Amniotic stem cell (primary cell): ENCODE measurements around the gene TAS2R1.
"Not testable (repeated sequence)": the region's sequence is repeated elsewhere in the genome, so short reads cannot be mapped to it uniquely, and the experiment has no call there.

Experiments used
- DNase-seq: peaks from one replicate; lab custom pipeline; 2025; lab: John Stamatoyannopoulos, UW

The TAS2R1 gene

DNA sequence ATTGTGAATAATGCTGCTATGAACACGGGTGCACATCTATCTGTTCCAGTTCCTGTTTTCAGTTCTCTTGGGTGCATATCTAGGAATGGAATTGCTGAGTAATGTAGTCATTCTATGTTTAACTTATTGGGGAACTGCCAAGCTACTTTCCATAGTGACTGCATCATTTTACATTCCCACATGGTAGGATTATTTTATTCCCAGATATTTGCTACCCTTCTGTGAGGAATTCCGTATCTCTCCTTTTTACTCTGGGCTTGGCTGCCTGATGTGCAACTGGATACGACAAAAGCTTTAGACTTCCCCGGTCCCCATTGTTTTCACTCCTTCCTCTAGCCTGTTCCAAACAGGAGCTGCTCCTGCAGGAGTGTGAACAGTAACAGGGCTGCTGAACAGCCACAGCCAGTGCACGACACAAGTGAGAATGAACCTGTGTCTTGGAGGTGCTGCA, 7.2 kb downstream of the TAS2R1 start:
- peak; percentile 46 for DNase-seq

DNA sequence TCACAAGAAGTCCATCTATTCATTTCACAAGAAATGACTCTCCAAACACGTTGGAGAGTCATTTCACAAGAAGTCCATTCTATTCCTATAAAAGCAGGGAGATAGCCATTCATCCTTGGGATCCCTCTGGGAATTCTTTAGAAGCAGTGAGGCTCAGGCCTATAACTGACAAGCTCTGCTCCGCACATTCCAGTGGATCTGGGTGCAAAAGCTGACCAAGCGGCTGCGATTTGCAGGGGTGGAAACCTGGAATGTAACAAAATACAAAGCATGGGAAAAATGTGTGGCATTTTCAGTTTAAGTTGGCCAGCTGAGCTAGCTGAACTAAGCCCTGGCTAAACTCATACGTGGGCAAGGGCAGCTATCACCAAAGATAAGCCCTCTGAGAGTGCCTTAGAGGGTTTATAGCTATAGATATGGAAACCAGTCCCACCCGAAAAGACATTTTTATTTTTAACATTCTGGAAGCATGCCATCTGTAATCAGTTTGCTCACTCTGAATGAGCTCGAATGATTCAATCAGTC, 8.7 kb downstream of the TAS2R1 start:
- DNase-seq: peak; percentile 18

DNA sequence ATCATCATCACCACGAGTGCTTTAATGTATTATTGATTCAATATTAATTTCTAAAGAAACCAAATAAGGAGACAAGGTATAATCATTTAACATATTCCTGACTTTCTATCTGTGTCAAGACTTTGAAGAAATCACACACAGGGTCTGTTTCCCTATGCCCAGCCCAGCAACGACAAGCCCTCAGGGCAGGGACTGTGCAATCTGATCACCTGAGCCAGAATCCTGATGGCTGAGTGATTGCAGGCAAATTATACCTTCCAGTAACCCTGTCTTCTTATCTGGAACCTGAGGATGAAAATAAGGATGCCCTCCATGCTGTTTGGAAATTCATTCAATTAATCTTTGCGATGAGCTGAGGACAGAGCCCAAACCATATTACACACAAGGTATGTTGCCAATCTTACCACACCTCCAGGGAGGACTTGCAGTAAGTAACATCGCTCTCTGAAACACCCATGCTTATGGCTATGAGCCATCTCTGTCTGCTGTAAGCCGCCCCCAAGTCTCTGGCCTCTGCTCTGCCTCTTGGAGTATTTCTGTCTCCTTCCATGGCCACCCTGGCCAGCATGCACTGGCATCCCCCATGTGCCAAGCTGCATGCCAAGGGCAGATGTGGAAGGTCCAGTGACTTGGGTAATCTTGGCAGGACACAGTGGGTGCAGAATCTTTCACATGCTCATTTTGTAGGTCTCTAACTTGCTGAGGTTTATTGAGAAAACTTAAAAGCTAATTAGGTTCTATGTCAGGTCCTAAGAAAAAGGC, 10.6 kb downstream of the TAS2R1 start:
- no peak for DNase-seq

DNA sequence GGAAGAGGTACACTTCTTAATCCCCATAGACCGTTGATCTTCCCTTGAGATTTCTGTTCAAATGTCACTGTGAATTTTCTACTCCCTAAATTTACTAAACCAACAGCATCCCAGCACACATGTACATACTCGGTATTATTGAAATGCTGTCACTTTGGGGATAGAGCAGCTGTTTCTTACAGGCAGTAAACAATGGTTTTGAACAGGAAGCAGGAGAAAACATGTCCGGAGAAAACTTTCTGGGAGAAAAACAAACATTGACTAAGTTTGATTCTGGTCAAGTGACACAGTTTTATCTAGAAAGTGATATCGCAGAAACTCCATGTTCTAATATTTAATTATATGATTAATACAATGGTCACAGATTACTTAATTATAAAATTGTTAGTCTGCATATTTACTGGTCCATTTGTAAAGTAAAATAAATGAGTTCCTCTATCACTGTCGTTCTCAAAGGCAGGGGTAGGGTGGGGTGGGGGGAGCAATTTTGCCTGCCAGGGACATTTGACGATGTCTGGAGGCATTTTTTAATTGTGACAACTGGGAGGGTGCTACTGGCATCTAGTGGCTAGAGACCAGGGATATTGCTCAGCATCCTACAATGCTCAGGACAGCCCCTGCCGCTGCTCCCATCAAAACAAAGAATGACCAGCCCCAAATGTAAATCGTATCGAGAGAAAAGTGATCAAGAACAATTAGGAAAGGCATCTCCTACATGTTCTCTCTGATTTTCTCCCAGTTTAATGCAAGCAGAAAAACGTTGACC, 12.2 kb downstream of the TAS2R1 start:
- no peak for DNase-seq

DNA sequence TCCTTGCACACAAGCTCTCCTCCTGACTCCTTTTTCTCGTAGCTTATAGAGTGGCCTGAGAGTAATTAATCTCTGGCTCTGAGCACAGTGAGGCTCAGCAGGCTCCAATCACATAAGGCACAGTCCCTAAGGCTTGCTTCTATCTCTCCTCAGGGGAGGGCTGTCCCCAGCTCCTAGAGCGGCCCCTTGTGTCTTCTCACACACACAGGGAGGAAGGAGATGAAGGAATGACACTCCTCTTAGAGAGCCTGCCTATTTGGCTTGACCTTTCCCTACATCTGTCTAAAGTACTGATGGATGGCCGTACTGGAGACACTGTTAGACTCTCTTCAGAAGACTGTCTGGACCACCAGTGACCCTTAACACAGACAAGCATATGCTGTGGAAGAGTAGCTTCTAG, 12.9 kb downstream of the TAS2R1 start:
- DNase-seq: no peak

DNA sequence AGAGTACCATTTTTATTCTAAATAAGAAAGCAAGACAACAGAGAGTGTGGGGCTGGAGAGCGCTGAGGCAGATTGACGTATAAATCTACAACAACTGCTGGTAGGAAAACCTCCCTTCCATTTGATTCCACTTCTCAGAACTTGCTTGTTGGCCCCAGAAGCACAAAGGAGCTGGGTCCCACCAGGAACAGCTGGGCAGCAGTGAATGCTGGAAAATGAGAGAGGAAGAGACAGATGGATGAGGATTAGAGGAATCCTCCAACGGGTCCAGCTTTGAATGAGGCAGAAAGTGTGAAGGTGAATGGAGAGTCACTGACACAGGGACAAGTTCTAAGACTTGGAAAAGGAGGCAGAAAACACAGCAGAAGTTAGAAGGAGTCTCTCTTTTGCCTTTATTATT, 14.8 kb downstream of the TAS2R1 start:
- DNase-seq: no peak

DNA sequence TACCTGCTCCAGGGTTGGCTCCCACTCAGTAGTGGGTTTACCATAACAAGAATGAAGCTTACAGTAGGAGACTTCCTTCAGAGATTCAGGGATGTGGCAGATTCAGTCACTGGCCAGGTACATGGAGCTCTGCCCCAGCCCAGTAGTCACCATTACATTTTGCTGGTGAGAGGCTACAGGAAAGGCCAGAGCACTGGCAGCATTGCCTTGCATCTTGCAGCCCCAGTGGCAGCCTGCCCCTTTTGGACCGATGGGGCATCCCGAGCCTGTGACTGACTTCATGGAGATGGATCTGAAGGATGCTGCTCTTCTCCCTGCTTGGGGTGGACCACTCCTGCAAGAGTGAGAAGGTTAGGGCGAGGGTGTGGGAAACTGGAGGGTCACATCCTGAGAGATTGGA, 16.8 kb downstream of the TAS2R1 start:
- no peak for DNase-seq

DNA sequence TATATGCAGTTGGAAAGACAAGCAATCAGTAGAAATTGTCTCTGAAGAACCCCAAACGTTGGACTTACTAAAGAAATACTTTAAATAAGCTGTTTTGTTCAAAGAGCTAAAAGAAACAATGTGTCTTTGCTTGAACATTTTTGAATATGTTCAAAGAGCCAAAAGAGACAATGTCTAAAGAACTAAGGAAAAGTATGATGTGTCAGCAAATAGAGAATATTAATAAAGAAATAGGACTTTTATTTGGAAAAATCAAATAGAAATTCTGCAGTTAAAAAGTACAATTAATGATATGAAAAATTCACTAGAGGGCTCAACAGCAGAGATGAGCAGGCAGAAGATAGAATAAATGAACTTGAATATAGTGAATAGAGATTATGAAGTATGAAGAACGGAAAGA, 19.2 kb downstream of the TAS2R1 start:
- DNase-seq: no peak

DNA sequence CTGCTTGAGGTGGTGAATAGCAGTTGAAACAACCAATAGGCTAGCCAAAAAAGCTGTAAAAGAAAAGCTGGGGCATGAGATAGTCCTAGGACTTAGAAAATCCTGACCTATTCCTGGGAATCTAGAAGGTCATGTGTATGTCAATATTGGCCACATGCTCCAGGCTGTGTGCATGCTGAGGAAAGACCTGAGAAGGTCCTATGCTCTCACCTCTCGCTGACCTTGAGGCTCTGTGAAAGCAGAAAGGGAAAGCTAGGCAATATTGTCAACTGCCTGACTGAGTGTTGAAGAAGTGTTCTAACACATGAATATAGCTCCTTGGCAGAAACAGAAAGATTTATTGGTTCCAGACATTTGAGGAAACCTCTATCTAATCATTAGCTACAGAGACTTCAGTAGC, 19.8 kb downstream of the TAS2R1 start:
- no peak for DNase-seq

DNA sequence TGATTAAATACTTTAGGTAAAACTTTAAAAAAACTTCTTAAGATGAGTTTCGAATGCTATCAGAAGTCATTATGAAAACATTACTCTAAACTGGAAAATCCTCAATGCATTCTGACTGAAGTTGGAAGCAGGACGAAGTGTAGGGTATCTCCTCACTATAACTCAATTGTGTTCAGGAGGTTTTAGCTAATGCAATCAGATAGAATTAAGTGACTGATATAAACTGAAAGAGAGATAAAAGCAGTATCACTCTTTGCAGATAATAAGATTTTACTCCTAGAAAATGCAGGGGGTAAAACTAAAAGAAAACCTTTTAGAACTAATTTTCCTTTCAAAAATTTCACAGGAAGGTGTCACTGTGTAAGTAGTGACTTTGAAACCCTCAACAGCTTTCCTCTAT, 22.1 kb downstream of the TAS2R1 start:
- DNase-seq: no peak

DNA sequence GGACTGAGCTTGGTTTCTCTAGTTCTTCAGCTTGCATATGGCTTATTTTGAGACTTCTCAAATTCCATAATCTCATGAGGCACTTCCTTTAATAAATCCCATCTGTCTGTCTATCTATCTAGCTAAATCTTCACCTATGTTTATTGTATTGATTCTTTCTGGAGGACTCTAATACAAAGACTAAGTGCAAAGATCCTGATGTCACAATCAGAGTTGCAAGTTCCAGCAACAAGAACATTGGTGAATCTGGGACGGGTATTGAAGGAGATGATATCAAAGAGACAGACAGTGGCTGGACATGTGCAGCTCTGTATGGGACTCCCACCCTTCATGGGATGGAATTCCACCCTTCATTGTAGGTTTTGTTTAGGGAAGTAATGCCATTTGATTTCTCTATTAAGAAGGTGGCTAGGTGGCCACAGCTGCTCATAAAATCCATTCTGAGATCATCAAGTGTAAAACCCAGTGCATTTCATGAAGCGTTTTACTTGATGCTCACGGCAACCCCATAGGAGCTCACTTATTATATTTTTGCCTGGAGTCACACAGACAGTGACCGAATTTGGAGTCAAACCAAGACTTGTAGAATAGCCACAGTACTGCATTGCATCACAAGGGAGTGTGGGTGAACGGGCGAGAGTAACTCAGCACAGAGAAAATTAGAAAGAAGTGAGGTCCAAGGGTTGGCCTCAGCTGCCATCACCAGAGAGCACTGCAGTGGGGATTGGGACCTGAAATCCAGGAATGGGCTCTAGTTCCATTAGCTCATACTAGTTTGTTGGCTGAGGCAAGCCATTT, 24.9 kb downstream of the TAS2R1 start:
- DNase-seq: no peak

DNA sequence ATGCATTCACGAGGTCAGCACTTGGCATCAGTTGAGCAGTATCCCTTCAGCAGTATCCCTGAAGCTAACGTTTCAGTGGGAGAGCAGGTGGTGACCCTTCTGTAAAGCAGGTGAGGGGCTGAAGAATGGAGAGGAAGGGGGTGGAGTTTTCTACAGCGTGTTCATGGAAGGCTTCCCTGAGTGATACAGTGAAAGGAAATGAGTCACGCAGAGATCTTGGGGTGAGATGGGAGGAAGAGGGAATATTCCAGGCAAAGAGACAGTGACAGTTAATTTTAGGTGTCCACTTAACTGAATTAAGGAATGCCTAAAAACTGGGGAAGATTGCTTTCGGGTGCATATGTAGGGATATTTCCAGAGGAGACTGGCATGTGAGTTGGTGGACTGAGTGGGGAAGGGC, 25.7 kb downstream of the TAS2R1 start:
- DNase-seq: no peak

DNA sequence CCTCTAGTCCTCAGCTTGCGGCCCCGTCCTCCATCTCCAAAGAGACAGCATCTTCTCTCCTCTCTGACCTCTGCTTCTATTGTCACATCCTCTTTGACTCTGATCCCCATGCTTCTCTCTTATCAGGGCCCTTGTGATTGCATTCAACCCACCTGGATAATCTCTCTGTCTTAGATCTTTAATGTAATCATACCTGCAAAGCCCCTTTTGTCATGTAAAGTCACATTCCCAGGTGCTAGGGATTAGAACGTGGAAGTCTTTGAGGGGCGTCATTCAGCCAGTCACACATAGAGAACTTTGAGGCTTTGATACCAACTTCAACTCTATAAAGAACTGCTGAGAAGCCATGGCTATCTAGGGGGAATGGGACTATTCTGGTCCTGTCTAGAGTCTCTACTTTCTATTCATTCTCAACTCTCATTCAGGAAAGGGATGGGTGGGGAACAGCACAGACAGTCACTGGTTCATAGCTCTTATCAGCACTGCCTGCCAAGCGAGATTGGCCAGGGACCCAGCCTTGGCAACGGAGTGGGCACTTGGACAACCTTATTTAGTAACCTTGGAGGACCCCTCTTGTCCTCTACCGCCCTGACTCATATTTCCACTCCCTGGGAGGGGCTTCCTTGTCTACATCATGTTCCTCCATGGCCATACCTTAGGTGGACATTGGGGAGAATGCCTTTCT, 29.0 kb downstream of the TAS2R1 start:
- DNase-seq: no peak

DNA sequence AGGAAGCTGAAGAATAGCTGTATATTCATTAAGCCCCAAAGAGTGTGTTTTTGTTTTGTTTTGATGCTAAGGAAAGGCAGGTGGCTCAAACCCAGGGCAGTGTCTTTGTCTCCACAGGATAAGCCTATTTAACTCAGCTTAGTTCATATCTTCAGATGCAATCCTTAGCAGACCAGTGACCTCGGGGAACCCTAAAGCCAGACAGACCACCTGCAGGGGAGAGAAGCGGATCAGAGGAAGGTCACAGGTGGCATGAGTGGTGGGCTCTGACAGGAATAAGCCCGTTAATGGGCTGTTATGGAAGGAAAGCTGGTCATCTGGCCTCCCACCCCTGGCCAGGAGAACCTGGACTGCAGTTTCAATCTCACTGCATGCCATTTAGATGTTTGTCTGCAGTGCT, 30.8 kb downstream of the TAS2R1 start:
- DNase-seq: no peak

DNA sequence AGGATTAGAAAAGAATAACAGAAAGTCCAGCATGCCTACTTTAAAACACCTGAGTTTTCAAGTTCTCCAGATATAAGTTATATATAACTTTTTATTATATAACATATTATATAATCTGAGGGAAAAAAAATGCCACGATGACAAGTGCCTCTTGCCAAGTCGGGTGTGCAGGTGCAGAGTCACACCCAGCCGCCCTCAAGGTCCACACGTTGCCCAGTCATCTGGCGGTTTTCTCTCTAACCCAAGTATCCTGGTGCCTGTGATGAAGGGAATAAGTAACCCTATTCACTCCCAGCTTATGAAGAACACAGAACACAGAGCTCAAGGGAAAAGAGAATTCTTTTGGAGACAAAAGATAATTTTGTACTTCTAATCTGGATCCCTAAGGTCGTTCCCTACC, 31.8 kb downstream of the TAS2R1 start:
- DNase-seq: not testable (repeated sequence)

DNA sequence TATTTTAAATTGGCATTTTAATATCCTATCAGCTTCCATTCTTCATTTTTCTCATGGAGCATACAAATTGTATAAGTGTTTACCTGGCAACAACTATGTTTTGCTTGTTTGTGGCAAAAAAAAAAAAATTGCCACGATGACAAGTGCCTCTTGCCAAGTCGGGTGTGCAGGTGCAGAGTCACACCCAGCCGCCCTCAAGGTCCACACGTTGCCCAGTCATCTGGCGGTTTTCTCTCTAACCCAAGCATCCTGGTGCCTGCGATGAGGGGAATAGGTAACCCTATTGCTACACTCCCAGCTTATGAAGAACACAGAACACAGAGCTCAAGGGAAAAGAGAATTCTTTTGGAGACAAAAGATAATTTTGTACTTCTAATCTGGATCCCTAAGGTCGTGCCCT, 32.8 kb downstream of the TAS2R1 start:
- not testable (repeated sequence) for DNase-seq

DNA sequence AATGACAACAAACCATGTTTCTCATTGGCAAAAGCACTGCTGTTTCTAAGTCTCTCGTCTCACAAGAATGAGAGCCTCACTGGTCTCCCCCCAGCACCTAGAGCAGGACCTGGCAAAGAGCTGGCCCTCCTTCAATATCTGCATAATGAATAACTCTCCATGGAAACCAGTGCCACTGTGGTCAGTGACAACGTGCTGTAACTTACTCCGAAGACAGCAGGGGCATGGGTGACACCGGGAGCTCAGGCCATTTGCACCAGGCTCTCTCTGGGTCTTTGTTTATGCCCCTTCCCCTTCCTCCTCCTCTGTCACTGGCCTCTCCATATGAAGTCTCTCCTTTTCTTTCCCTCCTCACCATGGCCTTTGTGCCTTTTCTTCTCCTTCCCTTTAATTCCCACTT, 33.3 kb downstream of the TAS2R1 start:
- DNase-seq: peak; percentile 2

DNA sequence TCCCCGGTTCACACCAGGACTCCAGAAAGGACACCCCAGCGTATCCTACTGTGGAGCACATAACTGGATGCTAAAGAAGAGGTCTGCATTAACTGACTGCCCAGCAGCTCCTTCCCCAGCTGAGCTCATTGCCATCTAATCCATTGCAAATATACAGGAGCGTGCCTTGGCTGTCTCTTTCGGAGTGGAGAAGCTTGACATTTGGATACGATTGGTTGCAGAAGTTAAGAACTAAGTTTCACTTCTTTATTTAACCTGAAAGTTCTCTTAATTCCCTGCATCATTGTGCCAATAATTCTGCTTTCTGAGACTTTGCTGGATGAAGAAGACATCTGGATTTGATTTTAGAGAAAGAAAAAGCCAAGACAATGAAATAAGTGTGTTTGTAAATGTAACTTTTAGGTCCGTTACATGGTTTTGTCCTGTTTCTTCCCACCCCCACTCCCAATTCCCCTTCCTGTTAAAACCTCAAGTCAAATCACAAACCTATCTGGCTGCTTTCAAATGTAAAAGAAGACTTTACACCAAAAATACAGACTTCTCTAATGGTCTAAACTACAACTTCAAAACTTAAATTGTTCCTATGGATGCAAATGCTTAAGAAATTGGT, 33.9 kb downstream of the TAS2R1 start:
- DNase-seq: peak; percentile 0

DNA sequence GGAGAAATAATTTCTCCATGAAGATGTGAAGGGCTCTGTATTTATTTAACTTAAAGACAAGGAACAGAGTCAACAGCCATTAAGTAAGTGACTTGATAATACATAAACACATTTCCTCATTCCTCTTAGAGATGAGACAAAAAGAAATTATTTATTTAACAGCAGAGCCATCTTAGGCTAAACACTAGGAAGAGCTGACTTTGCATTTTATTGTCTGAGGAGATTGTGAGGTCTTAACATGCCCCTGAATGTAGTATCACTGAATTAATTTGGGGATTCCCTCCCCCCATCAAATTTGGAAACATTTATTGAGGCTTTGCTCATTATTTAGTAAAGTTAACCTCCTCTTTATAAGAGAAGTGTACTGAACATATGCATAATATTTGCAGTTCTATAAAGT, 35.2 kb downstream of the TAS2R1 start:
- DNase-seq: no peak

DNA sequence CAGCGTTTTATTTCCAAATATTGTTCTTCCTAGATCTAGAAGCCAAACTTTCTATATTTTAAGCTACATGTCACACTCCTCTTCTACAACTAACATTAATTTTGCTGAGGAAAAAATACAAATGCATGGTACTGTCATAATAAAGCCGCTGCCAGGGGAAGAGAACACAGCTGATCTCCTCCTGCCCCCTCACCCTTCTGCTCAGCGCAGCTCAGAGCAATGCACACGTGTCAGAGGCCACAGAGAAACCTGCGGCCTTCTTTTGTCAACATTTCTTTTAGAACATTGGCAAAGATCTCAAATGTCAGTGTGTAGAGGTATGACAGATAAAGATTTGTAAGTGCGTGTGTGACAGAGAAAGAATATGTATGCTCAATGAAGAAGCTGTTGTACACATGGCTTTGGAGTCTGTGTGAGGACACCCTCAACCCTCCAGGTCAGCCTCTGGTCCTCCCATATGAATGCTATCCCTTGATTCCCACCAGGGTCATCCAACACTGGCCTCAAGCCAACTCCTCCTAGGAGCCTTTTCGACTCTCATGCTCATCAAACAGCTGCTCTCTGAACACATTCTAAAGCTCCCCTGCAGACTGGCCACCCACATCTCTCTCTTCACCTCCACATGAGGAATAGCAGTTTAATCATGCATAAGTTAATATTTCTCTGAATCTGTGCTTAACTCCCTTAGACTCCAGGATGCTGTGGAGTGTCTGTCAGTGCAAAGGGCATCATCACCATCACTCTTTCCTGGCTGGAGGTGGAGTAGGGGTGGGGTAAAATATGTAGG, 40.9 kb downstream of the TAS2R1 start:
- DNase-seq: no peak

DNA sequence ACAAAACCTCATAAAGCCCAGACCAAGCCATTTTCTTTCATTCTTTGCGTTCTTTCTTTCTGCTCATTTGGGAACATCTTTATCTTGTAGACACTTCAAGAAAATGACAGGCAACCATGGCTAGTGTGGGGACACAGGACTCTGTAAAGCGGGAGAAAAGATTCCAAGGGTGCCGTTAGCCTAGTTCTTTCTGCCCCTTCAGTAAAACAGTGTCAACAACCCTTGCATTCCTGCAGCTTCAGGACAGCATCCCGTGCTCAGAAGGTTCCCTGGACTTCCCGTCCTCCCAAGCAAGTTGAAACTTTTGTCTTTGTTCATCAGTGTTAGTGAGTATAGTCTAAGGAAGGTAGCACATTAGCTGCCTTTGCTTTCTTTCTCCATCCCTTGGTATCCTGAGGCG, 41.9 kb downstream of the TAS2R1 start:
- DNase-seq: no peak
